HG03025 (cell line): ENCODE measurements around the gene TUBB4A.

ENCODE experiments used
- ATAC-seq: cut with Tn5 transposase; IDR thresholded peaks from one replicate; pipeline ENCODE4 v1.9.1; 2021; ENCODE audit warnings: mild to moderate bottlenecking, moderate library complexity; ENCODE audit not compliant: unreplicated experiment, low FRiP score

TUBB4A gene

DNA sequence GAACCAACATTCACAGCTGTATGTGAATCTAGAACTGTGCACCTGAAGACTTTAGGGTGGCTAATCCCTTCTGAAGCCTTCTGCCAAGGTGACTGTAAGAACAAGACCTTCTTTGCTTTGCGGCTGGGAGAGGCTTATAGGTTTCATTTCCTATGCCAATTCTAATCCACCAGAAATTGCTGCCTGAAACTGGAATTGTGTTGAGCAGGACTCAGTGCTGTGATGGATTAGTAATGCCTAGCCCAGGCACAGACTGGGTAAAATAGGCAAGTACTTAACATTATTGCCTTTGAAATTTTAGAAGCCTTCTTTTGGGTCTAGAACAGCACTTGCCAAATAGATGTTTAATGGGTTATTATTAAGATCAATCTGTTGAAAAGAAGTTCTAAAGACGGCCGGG lies 54.1 kb downstream of the TUBB4A start:
- no peak for ATAC-seq

DNA sequence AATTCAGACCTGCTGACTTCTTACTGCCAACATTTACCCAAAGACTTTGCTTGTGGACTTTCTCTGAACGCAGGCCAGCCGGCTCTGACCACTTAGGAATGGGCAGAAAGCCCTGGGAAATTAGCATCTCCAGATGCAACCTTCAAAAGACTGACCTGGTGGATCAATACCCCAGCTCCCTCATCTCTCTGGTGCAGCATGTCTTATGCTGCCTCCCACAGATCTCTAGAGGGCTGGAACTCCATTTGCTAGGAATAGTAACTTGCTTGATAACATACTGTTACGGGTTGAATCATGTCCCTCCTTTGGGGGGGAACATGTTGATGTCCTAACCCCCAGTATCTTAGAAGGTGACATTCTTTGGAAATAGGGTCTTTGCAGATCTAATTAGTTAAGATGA lies 55.7 kb downstream of the TUBB4A start:
- ATAC-seq, result no peak
